Stimulated activated CD4-positive, alpha-beta T cell treated with anti-CD3 and anti-CD28 coated beads, Interleukin-4, amount 100 ng/mL, for 24 hours (primary cell): ENCODE measurements around the gene HORMAD2.
"Not testable (repeated sequence)": the region's sequence is repeated elsewhere in the genome, so short reads cannot be mapped to it uniquely, and the experiment has no call there.

Experiments used
- DNase-seq: peaks from one replicate; pipeline ENCODE4 v3.0.0-alpha.2; 2020

Gene HORMAD2

GRCh38 chr22:30059346-30060020, 20.8 kb upstream of the HORMAD2 start:
- not testable (repeated sequence) for DNase-seq

- not testable (repeated sequence) for DNase-seq
Measured at GRCh38 chr22:30061094-30061493, 19.2 kb upstream of the HORMAD2 start.

GRCh38 chr22:30062259-30062658, 18.0 kb upstream of the HORMAD2 start:
- DNase-seq: no peak

- no peak for DNase-seq
Measured at GRCh38 chr22:30062950-30063349, 17.3 kb upstream of the HORMAD2 start.

- DNase-seq: no peak
Measured at GRCh38 chr22:30064172-30064571, 16.1 kb upstream of the HORMAD2 start.

- DNase-seq: no peak
Measured at GRCh38 chr22:30073743-30074142, 6.5 kb upstream of the HORMAD2 start.

- no peak for DNase-seq
Measured at GRCh38 chr22:30074147-30074546, 6.1 kb upstream of the HORMAD2 start.

GRCh38 chr22:30074994-30075393, 5.3 kb upstream of the HORMAD2 start:
- no peak for DNase-seq

GRCh38 chr22:30077279-30077880, 2.9 kb upstream of the HORMAD2 start:
- no peak for DNase-seq

GRCh38 chr22:30078320-30079311, 1.6 kb upstream of the HORMAD2 start:
- DNase-seq: peak; percentile 19

GRCh38 chr22:30080805-30081204, 541 bp downstream of the HORMAD2 start:
- no peak for DNase-seq

- DNase-seq: no peak
Measured at GRCh38 chr22:30086496-30086895, 6.2 kb downstream of the HORMAD2 start.

- DNase-seq: not testable (repeated sequence)
Measured at GRCh38 chr22:30087037-30087436, 6.8 kb downstream of the HORMAD2 start.

- no peak for DNase-seq
Measured at GRCh38 chr22:30087611-30088010, 7.3 kb downstream of the HORMAD2 start.

- DNase-seq: no peak
Measured at GRCh38 chr22:30088468-30088867, 8.2 kb downstream of the HORMAD2 start.

GRCh38 chr22:30089655-30089974, 9.4 kb downstream of the HORMAD2 start:
- DNase-seq: no peak

- no peak for DNase-seq
Measured at GRCh38 chr22:30092686-30093085, 12.4 kb downstream of the HORMAD2 start.

- no peak for DNase-seq
Measured at GRCh38 chr22:30094804-30095203, 14.5 kb downstream of the HORMAD2 start.

- no peak for DNase-seq
Measured at GRCh38 chr22:30097861-30098260, 17.6 kb downstream of the HORMAD2 start.

GRCh38 chr22:30100770-30101169, 20.5 kb downstream of the HORMAD2 start:
- not testable (repeated sequence) for DNase-seq

- DNase-seq: no peak
Measured at GRCh38 chr22:30104501-30105156, 24.4 kb downstream of the HORMAD2 start.

GRCh38 chr22:30105483-30105882, 25.2 kb downstream of the HORMAD2 start:
- no peak for DNase-seq

GRCh38 chr22:30113494-30113893, 33.2 kb downstream of the HORMAD2 start:
- no peak for DNase-seq
